Right lobe of liver (tissue), 4 donors: ENCODE measurements around the gene PCSK2.

Experiments
- CTCF ChIP-seq, 4 donors: fragments of 200-600 bp in 3 of 4; fragments of 450-650 bp in 1 of 4; IDR thresholded peaks; one replicate each; pipeline versions ENCODE4 v1.5.1 to v1.8.0; 2016 to 2022; ENCODE audit warnings: antibody characterized with exemption in 4 of 4, mild to moderate bottlenecking in 2 of 4
- POLR2A ChIP-seq: fragments of 450-650 bp; IDR thresholded peaks from one replicate; pipeline ENCODE4 v1.6.1; 2017; ENCODE audit warnings: antibody characterized with exemption, mild to moderate bottlenecking
- donor health status: DM: no; HTN: no; CAD: no.
- donor health status: DM: no; HTN: no; CAD: no.
- donor health status: DM: no; HTN: yes; CAD: no.

GRCh38 chr20:17248224-17248623, 21.4 kb downstream of the PCSK2 start:
- no peak for TF ChIP-seq CTCF (IDR thresholded peaks at IDR 0.05)
- no peak for TF ChIP-seq POLR2A
